Keratinocyte (primary cell): Measurements from ENCODE around the gene C9orf50. TPM values are rescaled to one million over a fixed set of nuclear protein-coding genes. Genes with fewer than 3 reads are reported as not detected.

ENCODE experiments used
- DNase-seq: peaks from one replicate; pipeline ENCODE4 v3.0.0-alpha.2; 2011; ENCODE audit warnings: low read depth, missing footprints, low spot score
- FAIRE-seq: peaks from 2 replicates; lab custom pipeline; 2011; peaks lifted over from hg19 to GRCh38; lab: Jason Lieb, UNC
- H2AFZ ChIP-seq: 2 replicates; pipeline ENCODE4 v1.6.0; 2012; ENCODE audit warnings: low read length, control low read depth, inconsistent platforms; ENCODE audit not compliant: control insufficient read depth
- H3K27ac ChIP-seq: 2 replicates; pipeline ENCODE4 v1.5.1; 2011; ENCODE audit warnings: low read length; ENCODE audit not compliant: control insufficient read depth, insufficient read depth
- H3K27me3 ChIP-seq: 3 replicates; pipeline ENCODE4 v1.6.0; 2011; ENCODE audit warnings: low read length; ENCODE audit not compliant: control insufficient read depth, insufficient read depth; ENCODE audit errors: extremely low read depth
- H3K36me3 ChIP-seq, 2 experiments: 2 replicates in 1 of 2; 3 replicates in 1 of 2; pipeline ENCODE4 v1.5.1; 2011; ENCODE audit warnings: low read length in 2 of 2, mild to moderate bottlenecking in 1 of 2; ENCODE audit not compliant: control insufficient read depth in 2 of 2, insufficient read depth in 2 of 2; ENCODE audit errors: extremely low read depth in 1 of 2
- H3K4me1 ChIP-seq: 3 replicates; pipeline ENCODE4 v1.5.1; 2011; ENCODE audit warnings: low read length; ENCODE audit not compliant: control insufficient read depth, insufficient read depth; ENCODE audit errors: extremely low read depth
- H3K4me2 ChIP-seq: 3 replicates; pipeline ENCODE4 v1.6.0; 2011; ENCODE audit warnings: low read depth, low read length; ENCODE audit not compliant: control insufficient read depth, insufficient read depth; ENCODE audit errors: extremely low read depth
- H3K4me3 ChIP-seq, 3 experiments: fragments of 200-600 bp in 1 of 3; sonication (generic) in 1 of 3; 2 replicates in 2 of 3; 3 replicates in 1 of 3; pipeline ENCODE4 v1.5.1; 2011 to 2016; ENCODE audit warnings: low read length in 3 of 3, mild to moderate bottlenecking in 3 of 3, control low read depth in 2 of 3, inconsistent platforms in 1 of 3, low read depth in 1 of 3, mixed read lengths in 1 of 3, mixed run types in 1 of 3, moderate library complexity in 1 of 3; ENCODE audit not compliant: control insufficient read depth in 2 of 3, insufficient read depth in 2 of 3; ENCODE audit errors: extremely low read depth in 1 of 3
- H3K79me2 ChIP-seq: 2 replicates; pipeline ENCODE4 v1.6.0; 2012; ENCODE audit warnings: low read length; ENCODE audit not compliant: control insufficient read depth, insufficient read depth
- H3K9ac ChIP-seq: 3 replicates; pipeline ENCODE4 v1.6.0; 2011; ENCODE audit warnings: low read length; ENCODE audit not compliant: control insufficient read depth, insufficient read depth; ENCODE audit errors: extremely low read depth
- H3K9me1 ChIP-seq: 3 replicates; pipeline ENCODE4 v1.6.0; 2011; ENCODE audit warnings: low read length; ENCODE audit not compliant: control insufficient read depth, insufficient read depth; ENCODE audit errors: extremely low read depth
- H3K9me3 ChIP-seq: 2 replicates; pipeline ENCODE4 v1.5.1; 2012; ENCODE audit warnings: low read depth, low read length; ENCODE audit not compliant: control insufficient read depth
- H4K20me1 ChIP-seq: 3 replicates; pipeline ENCODE4 v1.6.0; 2011; ENCODE audit warnings: low read length; ENCODE audit not compliant: control insufficient read depth, insufficient read depth; ENCODE audit errors: extremely low read depth
- EZH2 ChIP-seq: IDR thresholded peaks from one replicate; pipeline ENCODE4 v1.6.1; 2012; ENCODE audit warnings: inconsistent platforms, mild to moderate bottlenecking, low read length, moderate library complexity
- dilution Hi-C: fragments of 300-500 bp; cut with MboI; formaldehyde crosslinking; loops from one replicate; pipeline ENCODE4 v1.7.0; 2020; ENCODE audit warnings: low sequenced_read_pairs; ENCODE audit not compliant: extremely low pct_ligation_motif_present
- polyA plus RNA-seq, 5 experiments: library from polyadenylated mRNA; depleted of rRNA in 3 of 5; stranded (reverse) in 3 of 5; stranded (forward) in 1 of 5; unstranded in 1 of 5; fragments of >200 nt; gene quantifications; 1 replicate in 1 of 5; 2 replicates in 3 of 5; 3 replicates in 1 of 5; pipeline versions ENCODE4 v1.2.1 to v1.2.3, GENCODE V29; 2011 to 2012; ENCODE audit warnings: missing spikeins in 2 of 5, low read depth in 1 of 5, low replicate concordance in 1 of 5
- TF ChIP-seq, protein P1 (sequence below), 3 experiments: IDR thresholded peaks in 1 of 3; conservative IDR thresholded peaks in 1 of 3; optimal IDR thresholded peaks in 1 of 3; 2 replicates in 2 of 3; 3 replicates in 1 of 3; pipeline versions ENCODE3 to v1.5.1; 2011; ENCODE audit warnings: low read length in 3 of 3, mild to moderate bottlenecking in 3 of 3, moderate library complexity in 2 of 3, control low read depth in 1 of 3, inconsistent platforms in 1 of 3; ENCODE audit not compliant: insufficient read depth in 2 of 3; ENCODE audit errors: extremely low read depth in 1 of 3

Gene C9orf50
- polyA plus RNA-seq, 1 donor (not counting 4 experiments of a cell fraction or from before 2014, with no cell fraction given), result not detected

DNA sequence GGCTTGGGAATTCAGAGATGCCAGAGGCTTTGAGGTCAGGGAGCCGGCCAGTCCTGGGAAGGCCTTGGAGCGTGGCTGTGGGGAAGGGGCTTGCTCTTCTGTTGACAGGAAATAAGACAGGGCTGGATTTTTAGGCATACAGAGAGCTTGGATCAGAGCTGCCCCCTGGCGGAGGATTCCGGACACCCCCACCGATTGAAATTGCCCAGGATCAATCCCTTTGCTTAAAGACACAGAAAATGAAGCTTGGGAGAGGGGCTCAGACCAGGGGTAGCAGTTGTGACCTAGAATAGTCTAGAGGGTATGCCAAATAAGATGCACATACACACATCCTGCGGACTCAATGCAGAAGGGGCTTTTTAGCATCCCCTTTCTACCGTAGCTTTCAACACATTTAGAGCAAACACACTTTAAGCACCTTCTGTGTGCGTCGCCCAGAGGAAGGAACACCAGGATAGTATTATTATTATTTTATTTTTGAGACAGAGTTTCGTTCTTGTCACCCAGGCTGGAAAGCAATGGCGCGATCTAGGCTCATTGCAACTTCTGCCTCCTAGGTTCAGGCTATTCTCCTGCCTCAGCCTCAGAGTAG is 3.4 kb upstream of the C9orf50 start:
- Histone ChIP-seq H3K9me3 (no peaks in the 10 kb centered on the region), H3K79me2 (peaks cover 33% of the 10 kb centered on the region), H3K4me2 (peak overlapping the region; percentile 17), H3K9me1 (no peaks in the 10 kb centered on the region), H3K4me1 (peaks cover 24% of the 10 kb centered on the region), H3K27ac (no peak overlapping the region), H3K9ac (no peak overlapping the region), H3K27me3 (peaks cover 3% of the 10 kb centered on the region), H2AFZ (peak overlapping the region; percentile 36), H3K36me3 (peaks cover 0 to 4% of the 10 kb centered on the region in 2 experiments), H4K20me1 (peaks cover 4% of the 10 kb centered on the region), H3K4me3 (no peak overlapping the region)
- TF ChIP-seq, protein P1, sequence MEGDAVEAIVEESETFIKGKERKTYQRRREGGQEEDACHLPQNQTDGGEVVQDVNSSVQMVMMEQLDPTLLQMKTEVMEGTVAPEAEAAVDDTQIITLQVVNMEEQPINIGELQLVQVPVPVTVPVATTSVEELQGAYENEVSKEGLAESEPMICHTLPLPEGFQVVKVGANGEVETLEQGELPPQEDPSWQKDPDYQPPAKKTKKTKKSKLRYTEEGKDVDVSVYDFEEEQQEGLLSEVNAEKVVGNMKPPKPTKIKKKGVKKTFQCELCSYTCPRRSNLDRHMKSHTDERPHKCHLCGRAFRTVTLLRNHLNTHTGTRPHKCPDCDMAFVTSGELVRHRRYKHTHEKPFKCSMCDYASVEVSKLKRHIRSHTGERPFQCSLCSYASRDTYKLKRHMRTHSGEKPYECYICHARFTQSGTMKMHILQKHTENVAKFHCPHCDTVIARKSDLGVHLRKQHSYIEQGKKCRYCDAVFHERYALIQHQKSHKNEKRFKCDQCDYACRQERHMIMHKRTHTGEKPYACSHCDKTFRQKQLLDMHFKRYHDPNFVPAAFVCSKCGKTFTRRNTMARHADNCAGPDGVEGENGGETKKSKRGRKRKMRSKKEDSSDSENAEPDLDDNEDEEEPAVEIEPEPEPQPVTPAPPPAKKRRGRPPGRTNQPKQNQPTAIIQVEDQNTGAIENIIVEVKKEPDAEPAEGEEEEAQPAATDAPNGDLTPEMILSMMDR (optimal IDR thresholded peaks at IDR 0.05 in 1 of 3, IDR thresholded peaks at IDR 0.05 in 1 of 3, conservative IDR thresholded peaks at IDR 0.05 in 1 of 3; ENCODE audit: extremely low read depth in 1 of 3, insufficient read depth in 2 of 3, low read length in 3 of 3), result peak; percentile 73 to 88 (median 87)
- no peak for TF ChIP-seq EZH2
- no peak for FAIRE-seq
- DNase-seq, result no peak
- dilution Hi-C loops, result loop anchor here (25.0 kb wide), 1 partner anchor 462 kb away; no protein-coding TSS in a partner anchor

DNA sequence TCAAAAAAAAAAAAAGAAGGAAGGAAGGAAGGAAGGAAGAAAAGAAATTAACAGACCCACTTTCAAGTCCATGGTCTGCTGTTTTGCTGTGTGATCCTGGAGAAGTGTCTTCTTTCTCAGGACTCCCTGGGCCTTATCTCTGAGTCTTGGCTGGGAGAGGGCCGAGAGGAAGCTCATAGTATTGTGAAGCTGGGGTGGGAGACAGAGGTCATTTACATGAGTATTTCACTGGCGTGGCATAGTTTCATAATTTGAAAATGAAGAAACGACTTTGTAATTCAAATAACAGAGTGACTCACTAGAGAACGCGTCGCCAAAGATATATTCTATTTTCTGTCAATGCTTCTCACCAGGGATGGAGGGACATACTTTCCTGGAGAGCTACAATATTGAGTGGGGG is 2.4 kb upstream of the C9orf50 start:
- Histone ChIP-seq H2AFZ (no peak overlapping the region), H3K27me3 (peaks cover 3% of the 10 kb centered on the region), H4K20me1 (peaks cover 4% of the 10 kb centered on the region), H3K4me1 (peaks cover 24% of the 10 kb centered on the region), H3K9me1 (no peaks in the 10 kb centered on the region), H3K79me2 (peaks cover 23% of the 10 kb centered on the region), H3K4me3 (no peak overlapping the region), H3K4me2 (no peak overlapping the region), H3K36me3 (peaks cover 0 to under 1% of the 10 kb centered on the region in 2 experiments), H3K27ac (no peak overlapping the region), H3K9ac (no peak overlapping the region), H3K9me3 (no peaks in the 10 kb centered on the region)
- no peak for TF ChIP-seq EZH2
- TF ChIP-seq, protein P1 (optimal IDR thresholded peaks at IDR 0.05 in 1 of 3, IDR thresholded peaks at IDR 0.05 in 1 of 3, conservative IDR thresholded peaks at IDR 0.05 in 1 of 3; ENCODE audit: extremely low read depth in 1 of 3, insufficient read depth in 2 of 3, low read length in 3 of 3), result no peak
- FAIRE-seq, result no peak
- DNase-seq, result no peak
- dilution Hi-C loops, result loop anchor here (25.0 kb wide), 1 partner anchor 461 kb away; no protein-coding TSS in a partner anchor
